GM19023 (cell line): ENCODE measurements around the gene SPATA16.
"Not testable (repeated sequence)": the region's sequence is repeated elsewhere in the genome, so short reads cannot be mapped to it uniquely, and the experiment has no call there.

Experiments
- ATAC-seq: cut with Tn5 transposase; IDR thresholded peaks from one replicate; pipeline ENCODE4 v1.9.1; 2021; ENCODE audit warnings: mild to moderate bottlenecking, moderate library complexity; ENCODE audit not compliant: unreplicated experiment

The SPATA16 gene

GRCh38 chr3:173064631-173065030, 76.4 kb downstream of the SPATA16 start:
- ATAC-seq = no peak

- no peak for ATAC-seq
Measured at GRCh38 chr3:173058229-173058628, 82.8 kb downstream of the SPATA16 start.

- ATAC-seq = no peak
Measured at GRCh38 chr3:173055228-173055933, 85.7 kb downstream of the SPATA16 start.

- no peak for ATAC-seq
Measured at GRCh38 chr3:173049360-173049759, 91.7 kb downstream of the SPATA16 start.

- ATAC-seq = no peak
Measured at GRCh38 chr3:173045770-173046382, 95.2 kb downstream of the SPATA16 start.

GRCh38 chr3:173044998-173045397, 96.0 kb downstream of the SPATA16 start:
- ATAC-seq = no peak

GRCh38 chr3:173043757-173044156, 97.3 kb downstream of the SPATA16 start:
- no peak for ATAC-seq

GRCh38 chr3:173038484-173038871, 102.6 kb downstream of the SPATA16 start:
- no peak for ATAC-seq

GRCh38 chr3:173037840-173038483, 103.1 kb downstream of the SPATA16 start:
- no peak for ATAC-seq

- no peak for ATAC-seq
Measured at GRCh38 chr3:173030273-173030672, 110.8 kb downstream of the SPATA16 start.

GRCh38 chr3:173028351-173028750, 112.7 kb downstream of the SPATA16 start:
- no peak for ATAC-seq

GRCh38 chr3:173027429-173027828, 113.6 kb downstream of the SPATA16 start:
- ATAC-seq = no peak

- ATAC-seq = no peak
Measured at GRCh38 chr3:173025941-173026340, 115.1 kb downstream of the SPATA16 start.

- ATAC-seq = no peak
Measured at GRCh38 chr3:173021547-173022185, 119.4 kb downstream of the SPATA16 start.

GRCh38 chr3:173020128-173020527, 120.9 kb downstream of the SPATA16 start:
- ATAC-seq = not testable (repeated sequence)

- ATAC-seq = no peak
Measured at GRCh38 chr3:173019378-173019777, 121.7 kb downstream of the SPATA16 start.

GRCh38 chr3:173018758-173019157, 122.3 kb downstream of the SPATA16 start:
- ATAC-seq = no peak

- ATAC-seq = no peak
Measured at GRCh38 chr3:173013219-173013832, 127.7 kb downstream of the SPATA16 start.

- ATAC-seq = no peak
Measured at GRCh38 chr3:173009410-173009809, 131.6 kb downstream of the SPATA16 start.

GRCh38 chr3:173008978-173009377, 132.1 kb downstream of the SPATA16 start:
- ATAC-seq = no peak

- no peak for ATAC-seq
Measured at GRCh38 chr3:173007079-173007723, 133.8 kb downstream of the SPATA16 start.
